ENCODE results near the gene THADA. TPM values are rescaled to one million over a fixed set of nuclear protein-coding genes. Genes with fewer than 3 reads are reported as not detected.
A peak's percentile ranks its signal among the peaks of the same experiment; 100 is the strongest.
"Not testable (repeated sequence)": the region's sequence is repeated elsewhere in the genome, so short reads cannot be mapped to it uniquely, and the experiment has no call there.

The THADA gene
- total RNA-seq, 1 donor from 2014 or later: 41.2 TPM

GRCh38 chr2:43192744-43193651, 402.8 kb downstream of the THADA start:
- Histone ChIP-seq H3K27ac (peak overlapping the region; percentile 77), H3K4me3 (no peak overlapping the region), H3K27me3 (ENCODE audit: low read depth) (no peaks in the 10 kb centered on the region), H3K9me3 (no peaks in the 10 kb centered on the region), H3K4me1 (peaks cover 36% of the 10 kb centered on the region), H3K36me3 (no peaks in the 10 kb centered on the region)
- intact Hi-C loops (cut with DNase I): no loop called here
- ATAC-seq (peak in 1 of 2 donors; percentile 5), DNase-seq (no peak)
- no peak for TF ChIP-seq CTCF (IDR thresholded peaks at IDR 0.05)

GRCh38 chr2:43191947-43192516, 403.8 kb downstream of the THADA start:
- H3K27ac ChIP-seq: no peak overlapping the region
- no peaks in the 10 kb centered on the region for H3K27me3 ChIP-seq (ENCODE audit: low read depth)
- no peak overlapping the region for H3K4me3 ChIP-seq
- H3K4me1 ChIP-seq: peaks cover 32% of the 10 kb centered on the region
- H3K36me3 ChIP-seq: no peaks in the 10 kb centered on the region
- no peak for ATAC-seq
- intact Hi-C loops (cut with DNase I): no loop called here
- no peak for DNase-seq
- H3K9me3 ChIP-seq: no peaks in the 10 kb centered on the region
- TF ChIP-seq CTCF (IDR thresholded peaks at IDR 0.05): no peak

GRCh38 chr2:43190311-43191052, 405.4 kb downstream of the THADA start:
- Histone ChIP-seq H3K36me3 (no peaks in the 10 kb centered on the region), H3K9me3 (no peaks in the 10 kb centered on the region), H3K27me3 (ENCODE audit: low read depth) (no peaks in the 10 kb centered on the region), H3K4me1 (peaks cover 38% of the 10 kb centered on the region), H3K27ac (no peak overlapping the region), H3K4me3 (no peak overlapping the region)
- TF ChIP-seq CTCF (IDR thresholded peaks at IDR 0.05): no peak
- DNase-seq (no peak), ATAC-seq (no peak)
- intact Hi-C loops (cut with DNase I): no loop called here

GRCh38 chr2:43189861-43190260, 406.0 kb downstream of the THADA start:
- H3K4me3 ChIP-seq; H3K9me3 ChIP-seq; intact Hi-C loops (cut with DNase I); H3K36me3 ChIP-seq; H3K27ac ChIP-seq; DNase-seq; H3K27me3 ChIP-seq (ENCODE audit: low read depth); ATAC-seq: not testable (repeated sequence)
- peaks cover 32% of the 10 kb centered on the region for H3K4me1 ChIP-seq

- Histone ChIP-seq H3K4me1 (peaks cover 22% of the 10 kb centered on the region), H3K36me3 (no peaks in the 10 kb centered on the region), H3K27ac (no peak overlapping the region), H3K4me3 (no peak overlapping the region), H3K9me3 (no peaks in the 10 kb centered on the region), H3K27me3 (ENCODE audit: low read depth) (no peaks in the 10 kb centered on the region)
- intact Hi-C loops (cut with DNase I): no loop called here
- ATAC-seq (no peak), DNase-seq (no peak)
- no peak for TF ChIP-seq CTCF (IDR thresholded peaks at IDR 0.05)
Measured at GRCh38 chr2:43188561-43189386, 407.1 kb downstream of the THADA start.
